NCI-H748 (cell line): Measurements from ENCODE around the gene RPS18.
A peak's percentile ranks its signal among the peaks of the same experiment; 100 is the strongest.
"Not testable (repeated sequence)": the region's sequence is repeated elsewhere in the genome, so short reads cannot be mapped to it uniquely, and the experiment has no call there.

Experiments used
- DNase-seq: peaks from one replicate; lab custom pipeline; 2025; ENCODE audit not compliant: unreplicated experiment; lab: John Stamatoyannopoulos, UW

RPS18 gene

GRCh38 chr6:33272275-33273128 lies 627 bp downstream of the RPS18 start:
- no peak for DNase-seq

DNA sequence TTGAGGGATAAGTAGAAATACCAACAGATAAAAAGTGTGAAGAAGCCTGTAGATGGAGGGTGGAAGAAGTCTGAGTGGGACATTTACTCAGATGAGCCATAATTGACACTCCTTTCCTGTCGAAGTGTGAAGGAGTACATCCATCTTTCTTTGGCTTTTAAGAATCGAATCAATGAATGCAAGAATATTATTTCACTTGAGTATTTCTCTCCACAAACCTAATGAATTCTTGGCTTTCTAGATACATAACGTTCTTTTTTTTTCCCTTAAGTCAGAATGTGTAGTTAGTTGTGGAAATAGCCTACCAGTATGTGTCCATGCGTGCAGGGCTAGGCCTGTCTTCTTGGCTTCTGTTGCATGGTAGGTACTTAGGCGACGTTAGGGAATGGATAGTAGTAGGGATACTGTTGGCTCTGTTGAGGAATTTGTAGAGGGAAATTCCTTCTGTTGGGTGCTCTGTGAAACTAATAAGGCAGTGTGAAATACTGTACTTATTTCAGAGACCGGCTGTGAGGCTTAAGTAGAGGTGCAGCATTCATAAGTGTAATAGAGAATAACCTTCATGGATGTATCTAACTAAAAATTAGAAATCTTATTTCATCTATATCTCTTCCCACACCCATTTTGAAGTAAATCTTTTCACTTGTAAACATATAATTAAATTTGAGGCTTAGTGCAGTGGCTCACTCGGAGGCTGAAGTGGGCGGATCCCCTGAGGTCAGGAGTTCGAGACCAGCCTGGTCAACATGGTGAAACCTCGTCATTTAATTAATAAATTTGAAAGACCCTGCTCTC lies 1.5 kb downstream of the RPS18 start:
- DNase-seq: no peak

GRCh38 chr6:33273924-33274902 lies 2.3 kb downstream of the RPS18 start:
- DNase-seq: no peak

DNA sequence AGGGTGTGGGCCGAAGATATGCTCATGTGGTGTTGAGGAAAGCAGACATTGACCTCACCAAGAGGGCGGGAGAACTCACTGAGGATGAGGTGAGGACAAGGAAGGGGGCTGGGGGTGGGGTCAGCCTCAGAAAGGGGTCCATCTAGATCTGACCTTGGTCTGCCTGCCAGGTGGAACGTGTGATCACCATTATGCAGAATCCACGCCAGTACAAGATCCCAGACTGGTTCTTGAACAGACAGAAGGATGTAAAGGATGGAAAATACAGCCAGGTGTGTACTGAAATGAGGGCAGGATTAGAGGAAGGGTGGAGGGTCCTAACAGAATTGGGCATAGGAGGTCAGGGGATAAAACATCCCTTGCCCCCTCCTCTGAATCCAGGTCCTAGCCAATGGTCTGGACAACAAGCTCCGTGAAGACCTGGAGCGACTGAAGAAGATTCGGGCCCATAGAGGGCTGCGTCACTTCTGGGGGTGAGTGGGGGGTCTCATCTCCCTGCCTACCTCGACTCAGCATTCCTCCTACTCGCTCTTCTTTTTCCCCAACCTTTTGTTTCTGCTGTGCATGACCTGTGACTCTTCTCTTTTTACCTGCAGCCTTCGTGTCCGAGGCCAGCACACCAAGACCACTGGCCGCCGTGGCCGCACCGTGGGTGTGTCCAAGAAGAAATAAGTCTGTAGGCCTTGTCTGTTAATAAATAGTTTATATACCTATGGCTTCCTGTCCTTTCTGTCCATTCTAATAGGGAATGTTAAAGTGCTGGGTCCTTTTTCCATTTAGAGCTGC lies 4.1 kb downstream of the RPS18 start:
- not testable (repeated sequence) for DNase-seq

DNA sequence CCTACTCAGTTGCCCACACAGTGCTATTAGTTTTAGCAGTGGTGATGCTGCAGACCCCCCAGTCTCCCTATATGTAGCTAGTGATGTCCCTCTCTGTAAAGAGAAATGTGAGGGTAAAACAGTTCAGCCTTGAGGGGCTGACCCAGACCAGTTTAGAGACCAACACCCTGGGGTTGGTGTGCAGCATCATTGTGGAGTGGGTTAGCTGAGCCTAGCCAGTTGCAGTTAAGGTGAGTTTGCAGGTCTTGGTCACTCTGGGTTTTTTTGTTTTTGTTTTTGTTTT lies 4.6 kb downstream of the RPS18 start:
- no peak for DNase-seq

DNA sequence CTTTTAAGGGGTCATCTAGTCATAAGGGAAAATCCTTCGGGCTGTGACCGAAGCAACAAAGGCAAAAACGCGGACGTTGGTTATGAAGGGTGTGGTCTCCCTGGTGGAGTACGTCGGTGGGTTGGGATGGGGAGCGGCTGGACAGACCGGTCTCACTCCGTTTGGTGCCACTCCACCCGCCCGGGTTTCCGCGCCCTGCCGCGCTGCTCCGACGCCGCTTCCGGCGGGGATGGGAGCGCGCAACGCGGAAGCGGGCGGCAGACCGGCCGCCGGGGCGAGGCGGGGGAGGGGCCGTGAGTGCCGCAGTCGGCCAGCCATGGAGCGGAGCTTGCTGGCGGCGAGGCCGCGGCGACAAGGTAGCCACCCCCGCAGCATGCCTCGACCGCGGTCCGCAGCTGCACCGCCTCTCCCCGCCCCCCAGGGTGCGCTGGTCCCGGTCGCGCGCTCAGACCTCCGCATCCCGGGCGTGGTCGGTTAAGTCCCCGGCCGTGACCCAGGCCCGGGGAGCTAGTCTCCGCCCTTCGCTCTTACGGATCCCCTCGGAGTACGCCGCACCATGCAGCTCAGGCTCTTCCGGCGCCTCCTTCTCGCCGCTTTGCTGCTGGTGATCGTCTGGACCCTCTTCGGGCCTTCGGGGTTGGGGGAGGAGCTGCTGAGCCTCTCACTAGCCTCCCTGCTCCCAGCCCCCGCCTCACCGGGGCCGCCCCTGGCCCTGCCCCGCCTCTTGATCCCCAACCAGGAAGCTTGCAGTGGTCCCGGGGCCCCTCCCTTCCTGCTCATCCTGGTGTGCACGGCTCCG lies 5.2 kb downstream of the RPS18 start, which contains the start of gene B3GALT4:
B3GALT4 (plus strand) TSS at position 260 of the 799 bp plus-strand sequence; CDS start at position 557, 297 bp downstream.
- peak; percentile 94 for DNase-seq

DNA sequence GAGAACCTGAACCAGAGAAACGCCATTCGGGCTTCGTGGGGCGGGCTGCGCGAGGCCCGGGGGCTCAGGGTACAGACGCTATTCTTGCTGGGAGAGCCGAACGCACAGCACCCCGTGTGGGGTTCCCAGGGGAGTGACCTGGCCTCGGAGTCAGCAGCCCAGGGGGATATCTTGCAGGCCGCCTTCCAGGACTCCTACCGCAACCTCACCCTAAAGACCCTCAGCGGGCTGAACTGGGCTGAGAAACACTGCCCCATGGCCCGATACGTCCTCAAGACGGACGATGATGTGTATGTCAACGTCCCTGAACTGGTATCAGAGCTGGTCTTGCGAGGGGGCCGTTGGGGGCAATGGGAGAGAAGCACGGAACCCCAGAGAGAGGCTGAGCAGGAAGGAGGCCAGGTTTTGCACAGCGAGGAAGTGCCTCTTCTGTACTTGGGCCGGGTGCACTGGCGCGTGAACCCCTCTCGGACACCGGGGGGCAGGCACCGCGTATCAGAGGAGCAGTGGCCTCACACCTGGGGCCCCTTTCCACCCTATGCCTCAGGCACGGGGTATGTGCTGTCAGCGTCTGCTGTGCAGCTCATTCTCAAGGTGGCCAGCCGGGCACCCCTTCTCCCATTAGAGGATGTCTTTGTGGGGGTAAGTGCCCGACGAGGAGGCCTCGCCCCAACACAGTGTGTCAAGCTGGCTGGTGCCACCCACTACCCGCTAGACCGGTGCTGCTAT lies 6.0 kb downstream of the RPS18 start:
- DNase-seq: no peak

DNA sequence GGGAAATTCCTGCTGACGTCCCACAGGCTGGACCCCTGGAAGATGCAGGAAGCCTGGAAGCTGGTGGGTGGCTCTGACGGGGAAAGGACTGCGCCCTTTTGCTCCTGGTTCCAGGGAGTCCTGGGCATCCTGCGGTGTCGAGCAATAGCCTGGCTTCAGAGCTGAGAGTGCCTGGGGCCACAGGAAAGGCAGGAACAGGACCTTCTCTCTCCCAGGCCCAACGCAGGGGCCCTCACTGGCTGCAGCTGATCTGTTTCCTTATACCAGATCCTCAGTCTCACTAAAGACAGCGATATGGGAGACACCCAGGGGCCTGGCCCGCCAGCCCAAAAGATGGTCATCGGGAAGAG lies 6.5 kb downstream of the RPS18 start:
- DNase-seq: no peak

- DNase-seq: no peak
Measured at GRCh38 chr6:33278810-33279209, 6.9 kb downstream of the RPS18 start.

- no peak for DNase-seq
Measured at GRCh38 chr6:33279257-33279695, 7.4 kb downstream of the RPS18 start.

DNA sequence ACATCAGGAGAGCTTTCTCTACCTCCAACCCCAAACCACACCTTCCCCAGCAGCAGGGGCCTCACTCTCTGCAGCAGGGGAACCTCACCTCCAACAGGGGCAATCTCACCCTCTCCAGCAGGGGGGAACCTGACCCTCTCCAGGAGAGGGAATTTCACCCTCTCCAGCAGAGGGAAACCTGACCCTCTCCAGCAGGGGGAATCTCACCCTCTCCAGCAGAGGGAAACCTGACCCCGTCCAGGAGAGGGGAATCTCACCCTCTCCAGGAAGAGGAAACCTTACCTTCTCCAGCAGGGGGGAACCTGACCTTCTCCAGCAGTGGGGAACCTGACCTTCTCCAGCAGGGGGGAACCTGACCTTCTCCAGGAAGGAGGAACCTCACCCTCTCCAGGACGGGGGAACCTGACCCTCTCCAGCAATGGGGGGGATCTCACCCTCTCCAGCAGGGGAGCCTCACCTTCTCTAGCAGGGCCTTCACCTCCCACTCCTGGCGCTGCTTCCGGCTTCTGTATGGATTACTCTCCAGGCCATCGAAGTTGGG lies 8.2 kb downstream of the RPS18 start:
- peak; percentile 46 for DNase-seq

DNA sequence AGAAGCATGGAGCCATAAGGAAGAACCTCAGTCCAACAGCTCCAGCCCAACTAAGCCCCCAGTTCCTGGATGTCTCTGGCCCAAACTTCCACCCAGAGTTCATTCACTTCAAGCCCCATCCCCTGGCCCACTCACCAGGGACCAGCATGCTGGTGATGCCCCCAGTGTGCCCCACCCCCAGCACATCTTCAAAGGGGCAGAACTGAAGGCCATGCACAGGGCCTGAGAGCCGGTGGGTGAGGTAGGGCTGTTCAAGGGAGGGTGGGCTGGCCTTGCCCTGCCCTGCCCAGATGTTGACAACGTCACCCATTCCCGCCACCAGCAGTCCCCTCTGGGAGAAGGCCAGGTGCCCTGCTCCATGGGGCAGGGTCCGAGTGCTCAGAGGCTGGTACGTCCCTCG lies 8.7 kb downstream of the RPS18 start:
- DNase-seq: no peak

DNA sequence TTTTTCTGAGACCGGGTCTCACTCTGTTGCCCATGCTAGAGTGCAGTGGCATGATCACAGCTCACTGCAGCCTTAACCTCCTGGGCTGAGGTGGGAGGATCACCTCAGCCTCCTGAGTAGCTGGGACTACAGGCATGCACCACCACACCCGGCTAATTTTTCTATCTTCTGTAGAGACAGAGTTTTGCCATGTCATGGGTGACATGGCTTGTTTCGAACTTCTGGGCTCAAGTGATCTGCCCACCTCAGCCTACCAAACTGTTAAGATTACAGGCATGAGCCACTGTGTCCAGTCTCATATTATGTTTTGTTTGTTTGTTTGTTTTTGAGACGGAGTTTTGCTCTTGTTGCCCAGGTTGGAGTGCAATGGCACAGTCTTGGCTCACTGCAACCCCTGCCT lies 13.3 kb downstream of the RPS18 start:
- not testable (repeated sequence) for DNase-seq

DNA sequence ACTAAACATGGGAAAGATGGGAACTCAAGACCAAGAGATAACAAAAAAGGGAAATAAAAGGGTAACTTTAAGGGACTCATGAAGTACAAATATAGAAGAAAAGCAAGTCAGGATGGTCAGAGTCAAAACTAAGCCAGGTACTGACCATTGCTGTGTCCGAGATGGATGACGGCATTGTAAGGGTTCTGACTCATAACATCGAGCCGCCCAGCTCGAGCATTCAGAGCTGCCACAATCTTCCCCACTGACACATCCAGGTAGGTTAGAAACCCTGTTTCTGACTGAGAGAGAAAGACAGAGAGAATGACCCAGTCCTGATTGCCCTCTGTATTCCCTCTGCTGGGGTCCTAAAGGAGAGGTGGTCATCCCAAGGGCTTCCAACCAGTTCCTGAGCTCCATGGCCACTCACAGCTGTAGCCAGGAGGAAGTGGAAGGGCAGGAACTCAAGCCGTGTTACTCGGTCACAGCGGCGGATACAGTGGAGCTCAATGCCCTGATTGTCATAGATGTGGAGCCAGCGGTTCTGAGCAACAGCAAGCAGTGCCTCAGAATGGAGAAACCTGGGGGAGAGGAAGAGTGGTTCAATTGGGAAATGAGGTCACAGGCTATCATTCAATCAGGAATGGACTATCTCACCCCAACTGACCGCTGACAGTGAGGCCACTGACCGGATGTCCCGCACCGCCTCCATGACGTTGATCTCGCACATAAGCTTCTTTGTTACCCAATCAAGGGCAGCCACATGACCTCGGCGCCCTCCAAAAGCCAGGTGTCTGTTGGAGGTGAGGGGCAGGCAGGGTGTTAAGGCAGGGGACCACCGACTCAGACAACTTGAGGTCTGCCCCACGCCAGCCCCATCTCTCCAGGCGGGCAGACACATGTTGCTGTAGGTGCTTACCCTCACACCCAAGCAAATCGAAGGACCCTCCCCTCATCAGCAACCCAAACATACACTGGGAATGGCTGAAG lies 15.4 kb downstream of the RPS18 start:
- DNase-seq: no peak

- no peak for DNase-seq
Measured at GRCh38 chr6:33288141-33288920, 16.5 kb downstream of the RPS18 start.

DNA sequence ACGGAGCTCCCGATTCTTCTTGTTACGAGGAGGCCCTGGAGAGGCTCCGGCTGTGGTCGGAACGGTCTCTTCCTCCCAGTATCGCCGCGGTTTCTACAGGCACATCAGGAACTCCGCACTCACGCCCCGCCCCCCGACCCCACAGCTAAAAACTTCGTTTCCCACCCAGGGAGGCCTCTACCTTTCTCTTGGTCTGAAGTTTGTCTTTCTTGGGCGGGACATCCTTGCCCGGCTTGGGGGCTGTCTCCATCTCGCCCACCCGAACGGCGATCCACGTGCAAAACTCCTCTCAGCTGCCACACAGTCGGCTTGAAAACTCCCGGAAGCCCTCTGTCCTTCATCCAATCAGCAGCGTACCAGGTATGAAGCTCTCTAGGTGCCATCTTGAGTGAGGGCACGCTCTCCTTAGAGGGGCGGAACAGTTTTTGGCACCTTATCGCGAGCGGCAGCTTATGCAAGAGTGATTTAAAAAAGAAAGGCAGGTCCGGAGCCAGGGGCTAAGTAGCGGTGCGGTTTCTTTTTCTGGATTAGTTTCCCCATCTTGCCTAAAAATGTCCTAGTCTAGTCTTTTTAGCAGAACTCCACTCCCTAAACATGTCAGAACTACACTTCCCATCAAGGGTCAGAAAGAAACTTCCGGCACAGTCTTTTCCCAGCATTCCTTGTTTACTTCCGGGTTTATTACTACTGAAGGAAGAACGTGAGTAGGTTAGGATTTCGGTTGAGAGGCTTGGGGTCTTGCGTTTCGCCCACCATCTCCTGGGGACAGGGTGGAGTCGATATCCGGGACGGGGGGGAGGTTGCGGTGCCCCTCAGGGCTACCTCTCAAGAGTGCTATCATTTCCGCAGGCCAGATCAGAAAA lies 17.3 kb downstream of the RPS18 start, which contains the start of the genes PFDN6 and WDR46:
PFDN6 (plus strand) TSS at position 681 of the 863 bp plus-strand sequence. CDS start 256 bp downstream, outside the sequence.
WDR46 (minus strand) TSS at position 319 of the 863 bp plus-strand sequence; CDS start at position 250, 69 bp downstream.
- DNase-seq: peak; percentile 91
